Hepatocyte (in vitro differentiated cells): ENCODE measurements around the gene TSPAN4. TPM values are rescaled to one million over a fixed set of nuclear protein-coding genes. Genes with fewer than 3 reads are reported as not detected.

Experiments
- DNase-seq: peaks from one replicate; pipeline ENCODE4 v3.0.0-alpha.2; 2016; ENCODE audit warnings: low spot score
- H2AFZ ChIP-seq: fragments of 200-600 bp; sonication (generic); 2 replicates; pipeline ENCODE4 v1.6.0; 2016; ENCODE audit warnings: antibody characterized with exemption, mild to moderate bottlenecking
- H3K27ac ChIP-seq: fragments of 200-600 bp; sonication (generic); 2 replicates; pipeline ENCODE4 v1.5.1; 2016; ENCODE audit warnings: mild to moderate bottlenecking
- H3K27me3 ChIP-seq: fragments of 200-600 bp; sonication (generic); 2 replicates; pipeline ENCODE4 v1.6.1; 2016
- H3K36me3 ChIP-seq: fragments of 200-600 bp; sonication (generic); replicated peaks from 2 replicates; pipeline ENCODE4 v1.5.1; 2016; ENCODE audit warnings: low read depth; ENCODE audit not compliant: insufficient read depth
- H3K4me1 ChIP-seq: fragments of 200-600 bp; sonication (generic); 2 replicates; pipeline ENCODE4 v1.5.1; 2016; ENCODE audit warnings: mild to moderate bottlenecking, moderate library complexity; ENCODE audit not compliant: insufficient read depth
- H3K4me2 ChIP-seq: fragments of 200-600 bp; sonication (generic); 2 replicates; pipeline ENCODE4 v1.6.0; 2016
- H3K4me3 ChIP-seq: fragments of 200-600 bp; sonication (generic); 2 replicates; pipeline ENCODE4 v1.5.1; 2016; ENCODE audit warnings: mild to moderate bottlenecking
- H3K79me2 ChIP-seq: fragments of 200-600 bp; sonication (generic); 2 replicates; pipeline ENCODE4 v1.6.0; 2017; ENCODE audit warnings: mild to moderate bottlenecking
- H3K9me2 ChIP-seq: fragments of 200-600 bp; sonication (generic); replicated peaks from 2 replicates; pipeline ENCODE4 v1.6.0; 2017; ENCODE audit warnings: mild to moderate bottlenecking; ENCODE audit not compliant: insufficient read depth
- H3K9me3 ChIP-seq: fragments of 200-600 bp; sonication (generic); 2 replicates; pipeline ENCODE4 v1.5.1; 2016; ENCODE audit warnings: low read depth, mild to moderate bottlenecking
- H4K20me1 ChIP-seq: fragments of 200-600 bp; sonication (generic); 2 replicates; pipeline ENCODE4 v1.6.0; 2016; ENCODE audit warnings: mild to moderate bottlenecking; ENCODE audit not compliant: insufficient read depth, poor library complexity, severe bottlenecking
- EZH2 ChIP-seq: fragments of 200-600 bp; sonication (generic); IDR thresholded peaks from 2 replicates; pipeline ENCODE4 v1.6.1; 2016; ENCODE audit warnings: antibody characterized with exemption, mild to moderate bottlenecking, borderline replicate concordance
- EZH2phosphoT487 ChIP-seq: fragments of 200-600 bp; sonication (generic); IDR thresholded peaks from one replicate; pipeline ENCODE4 v1.6.1; 2018; ENCODE audit warnings: antibody characterized with exemption, mild to moderate bottlenecking, low read depth, moderate library complexity; ENCODE audit not compliant: unreplicated experiment, severe bottlenecking
- WGBS: methylation state at CpG from one replicate; pipeline ENCODE4 v1.1.6; 2016; ENCODE audit warnings: low lambda C conversion rate; ENCODE audit errors: missing lambda C conversion rate; 5-methylcytosine and 5-hydroxymethylcytosine counted together
- polyA plus RNA-seq: library from polyadenylated mRNA; unstranded; fragments of >200 nt; fragmentation: Nextera tagmentation; extraction: Ambion mirVana; gene quantifications from 2 replicates; pipeline ENCODE4 v1.2.1, GENCODE V29; 2016
- total RNA-seq: library from RNA; depleted of rRNA; stranded (reverse); fragments of >200 nt; gene quantifications from 2 replicates; pipeline ENCODE4 v1.2.3, GENCODE V29; 2014
- TF ChIP-seq, protein P1 (sequence below): fragments of 200-600 bp; sonication (generic); IDR thresholded peaks from 2 replicates; pipeline ENCODE4 v1.5.1; 2016; ENCODE audit warnings: antibody characterized with exemption, mild to moderate bottlenecking; ENCODE audit not compliant: poor library complexity

The TSPAN4 gene
- total and polyA plus RNA-seq, 2 experiments from 2014 or later, result 82.8 to 148 TPM

GRCh38 chr11:873706-874105 lies 31.1 kb downstream of the TSPAN4 start:
- Histone ChIP-seq H3K36me3 (no peaks in the 10 kb centered on the region), H3K4me2 (no peak overlapping the region), H3K4me3 (no peak overlapping the region), H3K4me1 (no peaks in the 10 kb centered on the region), H3K9me3 (no peaks in the 10 kb centered on the region), H3K27ac (no peak overlapping the region), H2AFZ (no peak overlapping the region), H3K9me2 (no peaks in the 10 kb centered on the region), H3K79me2 (no peaks in the 10 kb centered on the region), H3K27me3 (no peaks in the 10 kb centered on the region), H4K20me1 (no peaks in the 10 kb centered on the region)
- no peak for DNase-seq
- TF ChIP-seq, protein P1, sequence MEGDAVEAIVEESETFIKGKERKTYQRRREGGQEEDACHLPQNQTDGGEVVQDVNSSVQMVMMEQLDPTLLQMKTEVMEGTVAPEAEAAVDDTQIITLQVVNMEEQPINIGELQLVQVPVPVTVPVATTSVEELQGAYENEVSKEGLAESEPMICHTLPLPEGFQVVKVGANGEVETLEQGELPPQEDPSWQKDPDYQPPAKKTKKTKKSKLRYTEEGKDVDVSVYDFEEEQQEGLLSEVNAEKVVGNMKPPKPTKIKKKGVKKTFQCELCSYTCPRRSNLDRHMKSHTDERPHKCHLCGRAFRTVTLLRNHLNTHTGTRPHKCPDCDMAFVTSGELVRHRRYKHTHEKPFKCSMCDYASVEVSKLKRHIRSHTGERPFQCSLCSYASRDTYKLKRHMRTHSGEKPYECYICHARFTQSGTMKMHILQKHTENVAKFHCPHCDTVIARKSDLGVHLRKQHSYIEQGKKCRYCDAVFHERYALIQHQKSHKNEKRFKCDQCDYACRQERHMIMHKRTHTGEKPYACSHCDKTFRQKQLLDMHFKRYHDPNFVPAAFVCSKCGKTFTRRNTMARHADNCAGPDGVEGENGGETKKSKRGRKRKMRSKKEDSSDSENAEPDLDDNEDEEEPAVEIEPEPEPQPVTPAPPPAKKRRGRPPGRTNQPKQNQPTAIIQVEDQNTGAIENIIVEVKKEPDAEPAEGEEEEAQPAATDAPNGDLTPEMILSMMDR, result no peak
- TF ChIP-seq EZH2phosphoT487, result no peak
- TF ChIP-seq EZH2, result no peak
- 79% methylated on average over 12 of the region's 12 CpGs for WGBS

GRCh38 chr11:875203-875602 lies 32.6 kb downstream of the TSPAN4 start:
- no peak for DNase-seq
- Histone ChIP-seq H3K4me3 (no peak overlapping the region), H3K27ac (no peak overlapping the region)

DNA sequence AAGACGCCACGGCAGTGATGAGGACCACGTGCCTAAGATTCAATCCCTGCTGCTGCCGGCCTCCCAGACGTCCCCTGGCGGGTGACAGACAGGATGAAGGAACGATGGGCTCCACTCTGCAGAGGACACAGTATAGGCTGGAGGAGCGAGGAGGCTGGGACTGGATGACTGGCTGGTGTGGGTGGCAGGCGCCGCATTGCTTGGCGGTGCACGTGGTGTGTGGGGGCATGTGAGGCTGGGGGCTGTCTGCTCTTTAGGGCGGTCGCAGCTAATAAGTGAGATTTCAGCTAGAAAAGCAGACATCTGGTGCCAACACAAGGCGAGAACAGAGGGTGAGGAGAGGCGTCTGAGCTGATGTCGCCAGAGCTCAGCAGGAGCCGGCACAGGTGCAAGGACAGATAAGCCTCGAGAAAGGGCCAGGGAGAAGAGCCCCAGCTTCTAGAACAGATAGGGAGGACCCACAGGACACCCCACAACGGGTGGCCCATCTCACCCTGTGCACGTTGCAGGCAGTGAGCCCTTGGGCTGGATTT lies 33.2 kb downstream of the TSPAN4 start:
- H3K79me2 ChIP-seq, result no peaks in the 10 kb centered on the region
- no peaks in the 10 kb centered on the region for H3K4me1 ChIP-seq
- no peaks in the 10 kb centered on the region for H3K36me3 ChIP-seq
- H4K20me1 ChIP-seq, result no peaks in the 10 kb centered on the region
- DNase-seq, result no peak
- WGBS, result 95% methylated on average over 21 of the region's 21 CpGs
- no peak overlapping the region for H2AFZ ChIP-seq
- no peak overlapping the region for H3K27ac ChIP-seq
- H3K4me2 ChIP-seq, result no peak overlapping the region
- no peak overlapping the region for H3K4me3 ChIP-seq
- TF ChIP-seq, protein P1, result no peak
- no peak for TF ChIP-seq EZH2
- no peaks in the 10 kb centered on the region for H3K9me2 ChIP-seq
- no peaks in the 10 kb centered on the region for H3K27me3 ChIP-seq
- no peaks in the 10 kb centered on the region for H3K9me3 ChIP-seq

More at GRCh38 chr11:875203-875602, 32.6 kb downstream of the TSPAN4 start:
- Histone ChIP-seq H3K9me3 (no peaks in the 10 kb centered on the region), H3K4me1 (no peaks in the 10 kb centered on the region), H3K36me3 (no peaks in the 10 kb centered on the region), H4K20me1 (no peaks in the 10 kb centered on the region), H3K9me2 (no peaks in the 10 kb centered on the region), H2AFZ (no peak overlapping the region), H3K79me2 (no peaks in the 10 kb centered on the region), H3K4me2 (no peak overlapping the region), H3K27me3 (no peaks in the 10 kb centered on the region)
- TF ChIP-seq EZH2phosphoT487, result no peak
- no peak for TF ChIP-seq EZH2
- TF ChIP-seq, protein P1, result no peak
- WGBS, result 96% methylated on average over 16 of the region's 16 CpGs

DNA sequence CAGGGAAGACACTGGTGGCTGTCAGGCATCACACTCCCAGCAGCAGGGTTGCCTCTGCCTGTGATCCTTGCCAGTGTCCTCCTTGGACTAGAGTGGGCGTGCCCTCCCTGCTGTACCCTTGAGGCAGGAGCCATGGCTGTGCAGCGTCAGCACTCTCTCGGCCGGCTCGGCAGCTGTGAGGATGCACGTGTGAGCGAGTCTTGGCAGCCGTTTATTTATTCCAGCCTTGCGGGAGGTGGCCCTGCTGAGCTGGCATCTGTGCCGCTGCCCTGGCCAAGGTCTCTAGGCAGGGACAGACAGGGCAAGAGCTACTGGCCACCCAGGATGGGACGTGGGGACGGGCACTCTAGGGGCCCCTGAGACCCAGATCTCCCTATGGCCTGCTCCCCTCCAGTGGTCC lies 33.9 kb downstream of the TSPAN4 start:
- no peak for DNase-seq
- no peaks in the 10 kb centered on the region for H3K79me2 ChIP-seq
- H2AFZ ChIP-seq, result no peak overlapping the region
- H3K4me1 ChIP-seq, result no peaks in the 10 kb centered on the region
- H3K27me3 ChIP-seq, result no peaks in the 10 kb centered on the region
- 83% methylated on average over 12 of the region's 12 CpGs for WGBS
- no peak overlapping the region for H3K4me3 ChIP-seq
- no peak overlapping the region for H3K4me2 ChIP-seq
- H3K36me3 ChIP-seq, result no peaks in the 10 kb centered on the region
- no peaks in the 10 kb centered on the region for H3K9me2 ChIP-seq
- H3K9me3 ChIP-seq, result no peaks in the 10 kb centered on the region
- H4K20me1 ChIP-seq, result no peaks in the 10 kb centered on the region
- no peak overlapping the region for H3K27ac ChIP-seq
- TF ChIP-seq EZH2 (no peak), EZH2phosphoT487 (no peak)
- TF ChIP-seq, protein P1, result no peak
